ENCODE data around the gene CAMK1D. TPM values are rescaled to one million over a fixed set of nuclear protein-coding genes. Genes with fewer than 3 reads are reported as not detected.

The CAMK1D gene
- total and polyA plus RNA-seq, 2 of the 4 experiments (the other 2 are of a cell fraction) = 5.0 to 5.3 TPM

DNA sequence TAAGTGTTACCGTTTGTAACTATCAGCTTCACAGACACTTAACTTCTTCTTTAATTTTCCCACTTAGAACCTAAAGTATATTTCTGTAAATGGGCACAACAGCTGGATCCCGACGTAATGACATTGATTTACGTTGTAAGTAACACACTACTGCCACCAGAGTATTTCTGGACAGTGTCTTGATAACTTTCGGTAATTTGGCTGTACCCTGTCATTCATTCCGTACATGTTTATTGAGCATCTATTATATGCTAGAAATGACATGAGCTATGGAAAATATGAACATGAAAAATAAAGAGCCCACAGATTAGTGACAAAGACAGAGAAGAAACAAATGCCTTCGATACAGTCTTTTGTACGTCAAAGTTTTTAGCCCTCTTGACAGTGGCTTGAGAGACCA is 360.8 kb downstream of the CAMK1D start:
- dilution Hi-C loops (cut with HindIII; ENCODE audit: low sequenced_read_pairs, unreplicated experiment) = no loop called here
- CTCF ChIA-PET = interaction anchor here (2.2 kb wide), 1 partner anchor 446 kb away, joined by 12 read pairs; no protein-coding TSS in a partner anchor
- H3K27me3 ChIP-seq (ENCODE audit: control insufficient read depth, insufficient read depth, low read length) = no peaks in the 10 kb centered on the region
- H2BK15ac ChIP-seq (ENCODE audit: low read depth, low read length) = peak overlapping the region; percentile 94
- no TSS peak for BruUV-seq (replicated peaks)
- peak overlapping the region; percentile 85; the same call in 1 of the 2 replicates for H2AK5ac ChIP-seq (ENCODE audit: low read depth, low read length)
- H3K4me3 ChIP-seq (ENCODE audit: insufficient read depth, low read depth, low read length) = no peak overlapping the region
- H2BK120ac ChIP-seq (ENCODE audit: low read depth, low read length) = peak overlapping the region; percentile 96
- no peaks in the 10 kb centered on the region for H4K20me1 ChIP-seq (ENCODE audit: insufficient read depth, low read length)
- H2BK20ac ChIP-seq (ENCODE audit: low read depth, low read length) = peak overlapping the region; percentile 95
- peak overlapping the region; percentile 96 for H2BK5ac ChIP-seq (ENCODE audit: low read depth, low read length, poor library complexity, severe bottlenecking)
- H3K23ac ChIP-seq (ENCODE audit: low read depth, low read length) = peak overlapping the region; percentile 83
- peaks cover 31% of the 10 kb centered on the region for H3K4me1 ChIP-seq (ENCODE audit: control insufficient read depth, insufficient read depth, low read length)
- H4K8ac ChIP-seq (ENCODE audit: low read depth in 2 of 2, low read length in 2 of 2) = peak overlapping the region; percentile 30 to 95; a peak in 3 of 4 replicates
- DNase-seq (no peak), ATAC-seq (ENCODE audit: low read depth) (no peak)
- intact Hi-C loops (cut with micrococcal nuclease) = loop anchor here (2.0 to 5.0 kb wide), 3 partner anchors 193 to 513 kb away; partner anchors contain the start of genes CAMK1D, CDC123 and NUDT5
- TF ChIP-seq MAFK (IDR thresholded peaks at IDR 0.05; ENCODE audit: low read depth, low read length) (no peak), RCOR1 (IDR thresholded peaks at IDR 0.05; ENCODE audit: insufficient replicate concordance, low read length) (no peak)
- no peak overlapping the region for H2AK9ac ChIP-seq (replicated peaks; ENCODE audit: low read depth, low read length, poor library complexity)
- POLR2A ChIA-PET (ENCODE audit: unreplicated experiment) = no interaction called here
- H3K79me1 ChIP-seq (ENCODE audit: low read depth in 1 of 2, low read length in 2 of 2) = 0 out of 4 replicates have a peak, but pooled peaks cover 0 to 4% of the 10 kb centered on the region in 2 experiments
- peak overlapping the region; percentile 83 for H3K4ac ChIP-seq (ENCODE audit: low read depth, low read length)
- H3K36me3 ChIP-seq (ENCODE audit: control insufficient read depth, insufficient read depth, low read length) = no peaks in the 10 kb centered on the region
- H3K9ac ChIP-seq (ENCODE audit: low read depth, low read length) = peak overlapping the region; percentile 7; the same call in 1 of the 2 replicates
- in situ Hi-C loops (cut with MboI; ENCODE audit: low sequenced_read_pairs) = loop anchor here (5.0 to 25.0 kb wide), 2 partner anchors 352 to 448 kb away; no protein-coding TSS in a partner anchor
- peak overlapping the region; percentile 86; the same call in 1 of the 2 replicates for H3K56ac ChIP-seq (ENCODE audit: extremely low read depth, insufficient read depth, low read length)
- H3K14ac ChIP-seq (replicated peaks; ENCODE audit: low read depth, low read length) = peak overlapping the region; percentile 87
- peaks cover 21% of the 10 kb centered on the region for H3K9me1 ChIP-seq (ENCODE audit: insufficient read depth, low read length)
- H3K4me2 ChIP-seq (ENCODE audit: low read depth, low read length) = no peak overlapping the region
- H2AFZ ChIP-seq (replicated peaks; ENCODE audit: low read length, poor library complexity) = no peak overlapping the region
- H3K9me3 ChIP-seq (ENCODE audit: control insufficient read depth, insufficient read depth, low read length) = no peaks in the 10 kb centered on the region
- peak overlapping the region; percentile 43 for H4K5ac ChIP-seq (ENCODE audit: low read depth, low read length)
- no CpG with 5 or more reads among the region's 8 CpGs for WGBS, 2 experiments (ENCODE audit: extremely low coverage in 2 of 2, insufficient read length in 1 of 2)
- H3K18ac ChIP-seq (ENCODE audit: low read depth, low read length) = peak overlapping the region; percentile 71
- peak overlapping the region; percentile 94 for H4K91ac ChIP-seq (ENCODE audit: insufficient read depth, low read depth, low read length)
- H3K27ac ChIP-seq (ENCODE audit: insufficient read depth, low read length) = peak overlapping the region; percentile 85; the same call in 1 of the 2 replicates

All from IMR-90 (cell line).